PC-9 (cell line): ENCODE data around the gene DNAJC16.

Experiments used
- EZH2 ChIP-seq: fragments of 200-600 bp; sonication (generic); IDR thresholded peaks from 2 replicates; pipeline ENCODE4 v1.8.0; 2017; ENCODE audit warnings: antibody characterized with exemption, low read depth
- TF ChIP-seq, protein P1 (sequence below): fragments of 200-600 bp; sonication (generic); conservative IDR thresholded peaks from 2 replicates; pipeline ENCODE4 v1.6.1; 2017; ENCODE audit warnings: mixed run types, antibody characterized with exemption, mild to moderate bottlenecking, moderate library complexity

GRCh38 chr1:15526021-15526489, 593 bp upstream of the DNAJC16 start:
- TF ChIP-seq, protein P1, sequence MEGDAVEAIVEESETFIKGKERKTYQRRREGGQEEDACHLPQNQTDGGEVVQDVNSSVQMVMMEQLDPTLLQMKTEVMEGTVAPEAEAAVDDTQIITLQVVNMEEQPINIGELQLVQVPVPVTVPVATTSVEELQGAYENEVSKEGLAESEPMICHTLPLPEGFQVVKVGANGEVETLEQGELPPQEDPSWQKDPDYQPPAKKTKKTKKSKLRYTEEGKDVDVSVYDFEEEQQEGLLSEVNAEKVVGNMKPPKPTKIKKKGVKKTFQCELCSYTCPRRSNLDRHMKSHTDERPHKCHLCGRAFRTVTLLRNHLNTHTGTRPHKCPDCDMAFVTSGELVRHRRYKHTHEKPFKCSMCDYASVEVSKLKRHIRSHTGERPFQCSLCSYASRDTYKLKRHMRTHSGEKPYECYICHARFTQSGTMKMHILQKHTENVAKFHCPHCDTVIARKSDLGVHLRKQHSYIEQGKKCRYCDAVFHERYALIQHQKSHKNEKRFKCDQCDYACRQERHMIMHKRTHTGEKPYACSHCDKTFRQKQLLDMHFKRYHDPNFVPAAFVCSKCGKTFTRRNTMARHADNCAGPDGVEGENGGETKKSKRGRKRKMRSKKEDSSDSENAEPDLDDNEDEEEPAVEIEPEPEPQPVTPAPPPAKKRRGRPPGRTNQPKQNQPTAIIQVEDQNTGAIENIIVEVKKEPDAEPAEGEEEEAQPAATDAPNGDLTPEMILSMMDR, result no peak
- TF ChIP-seq EZH2, result no peak
